Transverse colon (tissue), 3 donors: Measurements from ENCODE around the gene MYL6B.

ENCODE experiments used
- CTCF ChIP-seq, 5 experiments: fragments of 200-600 bp in 3 of 5; fragments of 450-650 bp in 2 of 5; sonication (generic) in 3 of 5; IDR thresholded peaks; 1 replicate in 2 of 5; 2 replicates in 3 of 5; pipeline ENCODE4 v1.5.1; 2016 to 2017; ENCODE audit warnings: antibody characterized with exemption in 5 of 5, inconsistent platforms in 3 of 5, mild to moderate bottlenecking in 2 of 5, moderate library complexity in 1 of 5
- EP300 ChIP-seq: sonication (generic); formaldehyde crosslinking; IDR thresholded peaks from one replicate; pipeline ENCODE4 v1.6.1; 2017; ENCODE audit warnings: antibody characterized with exemption, low read depth
- POLR2A ChIP-seq: fragments of 450-650 bp; IDR thresholded peaks from one replicate; pipeline ENCODE4 v1.6.1; 2016; ENCODE audit warnings: antibody characterized with exemption, mild to moderate bottlenecking, moderate library complexity

GRCh38 chr12:56122637-56123036, 29.8 kb upstream of the MYL6B start:
- TF ChIP-seq CTCF (IDR thresholded peaks at IDR 0.05) (no peak), EP300 (no peak), POLR2A (no peak)
